Rectal smooth muscle tissue (tissue), 1 donor: ENCODE data around the gene IRF7.
"Not testable (repeated sequence)": the region's sequence is repeated elsewhere in the genome, so short reads cannot be mapped to it uniquely, and the experiment has no call there.

Source experiments
- H3K27ac ChIP-seq: one replicate; pipeline ENCODE4 v1.7.0; 2013; ENCODE audit warnings: low read depth, low read length, inconsistent platforms
- H3K27me3 ChIP-seq: one replicate; pipeline ENCODE4 v1.7.0; 2013; ENCODE audit warnings: low read length; ENCODE audit not compliant: control insufficient read depth, insufficient read depth
- H3K36me3 ChIP-seq: one replicate; pipeline ENCODE4 v1.7.0; 2013; ENCODE audit warnings: low read length; ENCODE audit not compliant: control insufficient read depth, insufficient read depth
- H3K4me1 ChIP-seq: one replicate; pipeline ENCODE4 v1.7.0; 2013; ENCODE audit warnings: low read length; ENCODE audit not compliant: control insufficient read depth, insufficient read depth
- H3K4me3 ChIP-seq: one replicate; pipeline ENCODE4 v1.7.0; 2013; ENCODE audit warnings: low read length
- H3K9ac ChIP-seq: one replicate; pipeline ENCODE4 v1.7.0; 2013; ENCODE audit warnings: low read length

IRF7 gene

DNA sequence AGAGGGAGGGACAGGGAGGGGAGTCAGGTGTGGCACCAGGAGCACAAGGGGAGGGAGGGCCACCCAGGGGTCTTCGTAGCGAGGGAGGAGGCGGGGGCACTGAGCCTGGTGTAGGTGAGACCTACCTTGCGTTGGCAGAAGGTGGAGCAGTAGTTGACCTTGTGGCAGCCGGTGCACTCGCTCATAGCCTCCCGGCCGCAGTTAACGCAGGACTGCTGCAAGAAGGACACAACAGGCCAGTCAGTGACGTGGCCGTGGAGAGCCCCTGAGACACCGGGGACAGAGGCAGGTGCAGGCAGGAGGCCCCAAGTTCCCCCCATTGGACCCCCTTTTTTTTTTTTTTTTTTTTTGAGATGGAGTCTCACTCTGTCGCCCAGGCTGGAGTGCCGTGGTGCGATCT lies 38.1 kb upstream of the IRF7 start:
- Histone ChIP-seq H3K36me3 (peaks cover 8% of the 10 kb centered on the region), H3K4me3 (no peak overlapping the region), H3K4me1 (no peaks in the 10 kb centered on the region), H3K9ac (no peak overlapping the region), H3K27me3 (no peaks in the 10 kb centered on the region), H3K27ac (no peak overlapping the region)

DNA sequence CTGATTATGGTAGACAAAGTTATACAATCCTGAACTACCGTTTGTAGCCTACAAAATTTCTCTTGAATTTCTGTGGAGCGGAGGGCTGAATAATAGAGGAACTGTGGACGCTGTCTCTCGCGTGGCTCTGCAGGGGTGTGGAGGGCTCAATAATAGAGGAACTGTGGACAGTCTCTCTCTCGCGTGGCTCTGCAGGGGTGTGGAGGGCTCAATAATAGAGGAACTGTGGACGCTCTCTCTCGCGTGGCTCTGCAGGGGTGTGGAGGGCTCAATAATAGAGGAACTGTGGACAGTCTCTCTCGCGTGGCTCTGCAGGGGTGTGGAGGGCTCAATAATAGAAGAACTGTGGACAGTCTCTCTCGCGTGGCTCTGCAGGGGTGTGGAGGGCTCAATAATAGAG lies 37.4 kb upstream of the IRF7 start:
- not testable (repeated sequence) for H3K27me3 ChIP-seq, H3K4me3 ChIP-seq, H3K4me1 ChIP-seq, H3K9ac ChIP-seq, H3K27ac ChIP-seq, H3K36me3 ChIP-seq

DNA sequence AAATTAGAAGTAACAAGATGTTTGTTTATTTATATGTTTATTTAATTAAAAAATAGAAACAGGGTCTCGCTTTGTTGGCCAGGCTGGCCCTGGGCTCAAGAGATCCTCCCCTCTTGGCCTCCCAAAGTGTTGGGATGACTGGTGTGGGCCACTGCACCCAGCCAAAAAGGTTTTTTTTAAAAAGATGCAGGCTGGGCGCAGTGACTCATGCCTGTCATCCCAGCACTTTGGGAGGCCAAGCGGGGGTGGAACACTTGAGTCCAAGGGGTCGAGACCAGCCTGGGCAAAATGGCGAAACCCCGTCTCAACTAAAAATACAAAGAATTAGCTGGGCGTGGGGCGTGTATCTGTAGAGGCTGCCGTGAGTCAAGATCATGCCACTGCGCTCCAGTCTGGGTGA lies 34.7 kb upstream of the IRF7 start:
- peaks cover 8% of the 10 kb centered on the region for H3K36me3 ChIP-seq
- H3K27ac ChIP-seq, result no peak overlapping the region
- H3K27me3 ChIP-seq, result no peaks in the 10 kb centered on the region
- no peak overlapping the region for H3K9ac ChIP-seq
- H3K4me3 ChIP-seq, result no peak overlapping the region
- H3K4me1 ChIP-seq, result no peaks in the 10 kb centered on the region

DNA sequence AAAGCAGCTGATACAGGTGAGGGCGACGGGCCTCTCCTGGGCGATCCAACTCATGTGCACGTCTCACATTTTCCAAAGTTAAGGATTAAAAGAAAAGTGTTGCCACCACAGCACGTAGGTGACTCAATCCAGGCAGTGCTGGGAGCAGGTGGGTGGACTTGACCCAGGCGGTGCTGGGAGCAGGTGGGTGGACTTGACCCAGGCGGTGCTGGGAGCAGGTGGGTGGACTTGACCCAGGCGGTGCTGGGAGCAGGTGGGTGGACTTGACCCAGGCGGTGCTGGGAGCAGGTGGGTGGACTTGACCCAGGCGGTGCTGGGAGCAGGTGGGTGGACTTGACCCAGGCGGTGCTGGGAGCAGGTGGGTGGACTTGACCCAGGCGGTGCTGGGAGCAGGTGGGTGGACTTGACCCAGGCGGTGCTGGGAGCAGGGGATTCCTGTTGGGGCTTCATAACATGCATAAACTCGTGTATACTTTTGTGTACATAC lies 32.0 kb upstream of the IRF7 start:
- not testable (repeated sequence) for H3K36me3 ChIP-seq, H3K27ac ChIP-seq

DNA sequence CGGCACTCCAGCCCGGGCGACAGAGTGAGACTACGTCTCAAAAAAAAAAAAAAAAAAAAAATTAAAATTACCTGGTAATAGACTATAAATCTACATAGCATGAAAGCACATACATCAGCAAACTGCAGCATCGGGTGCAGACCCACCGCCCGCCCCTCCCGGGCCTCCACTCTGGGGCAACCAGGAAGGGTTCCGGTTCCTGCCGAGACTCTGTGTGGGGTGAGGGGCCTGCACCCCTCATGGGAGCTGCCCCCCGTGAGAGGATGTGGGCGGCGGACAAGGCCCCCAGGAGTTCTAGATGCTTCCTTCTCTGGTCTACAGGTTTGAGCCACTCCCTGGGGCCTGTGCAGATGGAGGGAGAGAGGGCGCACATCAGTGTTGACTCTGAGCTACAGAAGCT lies 30.5 kb upstream of the IRF7 start:
- Histone ChIP-seq H3K36me3 (peaks cover 2% of the 10 kb centered on the region), H3K4me3 (no peak overlapping the region), H3K27ac (no peak overlapping the region), H3K27me3 (no peaks in the 10 kb centered on the region), H3K9ac (no peak overlapping the region), H3K4me1 (no peaks in the 10 kb centered on the region)

More for the DNA sequence above, 32.0 kb upstream of the IRF7 start:
- not testable (repeated sequence) for H3K9ac ChIP-seq, H3K4me3 ChIP-seq, H3K27me3 ChIP-seq, H3K4me1 ChIP-seq

DNA sequence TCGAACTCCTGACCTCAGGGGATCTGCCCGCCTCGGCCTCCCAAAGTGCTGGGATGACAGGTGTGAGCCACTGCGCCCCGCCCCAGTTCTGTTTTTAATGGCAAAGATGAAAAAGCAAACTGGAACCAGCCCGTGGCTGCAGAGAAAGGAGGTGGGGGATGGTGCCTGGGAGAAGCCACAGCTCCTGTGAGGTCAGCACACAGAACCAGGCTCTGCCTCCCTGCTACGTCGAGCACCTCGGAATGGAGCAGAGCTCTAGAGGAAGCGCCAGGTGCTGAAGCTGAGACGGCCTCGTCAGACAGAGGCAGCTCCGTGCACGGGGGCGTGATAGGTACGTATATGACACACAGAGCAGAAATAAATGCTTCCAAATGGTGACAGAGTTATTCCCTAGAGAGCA lies 29.8 kb upstream of the IRF7 start:
- H3K4me1 ChIP-seq, result no peaks in the 10 kb centered on the region
- peaks cover 2% of the 10 kb centered on the region for H3K27me3 ChIP-seq
- H3K4me3 ChIP-seq, result no peak overlapping the region
- H3K36me3 ChIP-seq, result peaks cover 2% of the 10 kb centered on the region
- H3K27ac ChIP-seq, result no peak overlapping the region
- H3K9ac ChIP-seq, result no peak overlapping the region

DNA sequence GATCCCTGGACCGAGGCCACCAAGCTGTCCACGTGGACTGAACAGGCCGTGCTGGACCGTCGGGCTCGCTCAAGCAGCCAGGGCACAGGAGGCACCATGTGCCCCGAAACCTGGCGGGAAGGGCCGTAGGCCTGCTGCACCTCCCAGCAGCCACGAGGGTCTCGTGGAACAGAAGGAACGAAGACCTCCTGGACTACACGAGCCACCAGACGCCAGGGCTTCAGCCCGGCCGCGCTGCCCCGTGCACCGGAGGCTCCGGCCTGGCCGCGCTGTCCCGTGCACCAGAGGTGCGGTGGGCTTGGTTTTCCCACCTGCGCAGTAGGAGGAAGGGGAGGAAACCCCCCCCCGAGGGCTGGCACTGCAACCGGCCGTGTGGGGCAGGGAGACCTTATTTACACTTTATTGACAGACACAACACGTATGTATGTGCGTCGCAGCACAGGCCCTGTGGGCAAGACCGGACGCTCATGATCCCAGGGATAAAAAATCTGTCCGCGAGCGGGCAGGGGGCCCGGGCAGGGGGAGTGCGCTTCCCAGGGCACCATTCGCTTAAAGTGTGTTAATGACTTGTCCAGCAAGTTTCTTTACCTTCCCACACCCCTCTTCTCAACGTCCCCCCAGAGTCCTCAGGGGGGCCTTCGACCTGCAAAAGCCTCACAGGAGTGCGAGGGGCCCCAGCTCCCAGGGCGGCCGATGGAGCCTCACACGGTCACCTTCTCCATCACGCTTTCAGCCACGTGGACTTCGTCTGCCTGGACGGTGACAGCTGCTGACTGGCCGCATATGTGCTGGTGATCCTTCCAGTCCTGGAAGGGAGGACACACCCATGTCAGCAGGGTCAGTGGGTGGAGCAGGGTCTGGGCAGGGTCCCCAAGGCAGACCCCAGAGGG lies 28.3 kb upstream of the IRF7 start:
- no peak overlapping the region for H3K4me3 ChIP-seq
- H3K4me1 ChIP-seq, result no peaks in the 10 kb centered on the region
- H3K36me3 ChIP-seq, result peaks cover 2% of the 10 kb centered on the region
- no peak overlapping the region for H3K9ac ChIP-seq
- H3K27ac ChIP-seq, result no peak overlapping the region
- peaks cover 6% of the 10 kb centered on the region for H3K27me3 ChIP-seq

DNA sequence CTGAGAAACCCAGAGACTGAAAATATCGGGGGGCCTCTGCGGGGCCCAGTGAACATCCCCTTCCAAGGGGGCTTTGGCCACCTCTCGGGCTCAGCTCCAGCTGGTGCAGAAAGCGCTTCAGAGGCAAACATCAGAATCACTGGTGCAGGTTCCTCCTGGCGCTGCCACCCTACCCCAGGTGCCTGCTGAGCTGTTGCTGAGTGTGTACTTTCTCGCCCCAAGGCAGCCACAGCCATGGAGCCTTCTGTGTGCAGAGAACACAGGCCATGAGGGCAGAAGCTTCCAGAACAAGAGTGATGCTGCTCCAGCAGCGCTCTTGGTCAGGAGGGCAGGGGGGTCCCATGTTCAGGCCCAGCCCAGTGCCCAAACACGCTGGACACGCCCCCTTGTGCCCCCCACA lies 27.6 kb upstream of the IRF7 start:
- Histone ChIP-seq H3K9ac (no peak overlapping the region), H3K36me3 (peaks cover 2% of the 10 kb centered on the region), H3K4me3 (no peak overlapping the region), H3K27ac (no peak overlapping the region), H3K27me3 (peaks cover 8% of the 10 kb centered on the region), H3K4me1 (no peaks in the 10 kb centered on the region)

DNA sequence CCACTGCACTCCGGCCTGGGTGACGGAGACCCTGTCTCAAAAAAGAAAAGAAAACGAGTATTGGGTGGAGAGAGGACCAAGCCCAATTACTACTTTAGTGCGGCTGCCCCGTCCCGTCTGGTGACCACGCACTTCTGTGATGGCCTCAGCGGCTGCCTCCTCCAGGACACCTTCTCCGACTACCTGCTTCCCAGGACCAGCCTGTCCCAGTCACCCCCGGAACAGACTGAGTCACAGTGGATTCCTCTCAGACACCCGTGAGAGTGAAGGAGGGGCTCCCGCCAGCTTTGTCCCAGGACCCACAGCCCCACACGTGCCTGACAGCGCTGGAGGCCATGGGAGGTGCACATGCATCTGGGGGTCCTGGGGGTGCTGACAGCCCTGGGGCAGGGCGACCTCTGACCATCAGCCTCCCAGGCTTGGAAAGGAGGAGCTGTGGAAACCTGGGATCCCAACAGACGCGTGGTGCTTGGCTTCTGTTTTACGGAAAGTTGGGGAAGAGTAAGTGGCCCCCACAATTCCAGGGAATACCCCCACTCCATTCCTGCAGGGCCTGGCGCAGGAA lies 26.1 kb upstream of the IRF7 start:
- peaks cover 2% of the 10 kb centered on the region for H3K4me1 ChIP-seq
- peaks cover 2% of the 10 kb centered on the region for H3K36me3 ChIP-seq
- H3K9ac ChIP-seq, result no peak overlapping the region

DNA sequence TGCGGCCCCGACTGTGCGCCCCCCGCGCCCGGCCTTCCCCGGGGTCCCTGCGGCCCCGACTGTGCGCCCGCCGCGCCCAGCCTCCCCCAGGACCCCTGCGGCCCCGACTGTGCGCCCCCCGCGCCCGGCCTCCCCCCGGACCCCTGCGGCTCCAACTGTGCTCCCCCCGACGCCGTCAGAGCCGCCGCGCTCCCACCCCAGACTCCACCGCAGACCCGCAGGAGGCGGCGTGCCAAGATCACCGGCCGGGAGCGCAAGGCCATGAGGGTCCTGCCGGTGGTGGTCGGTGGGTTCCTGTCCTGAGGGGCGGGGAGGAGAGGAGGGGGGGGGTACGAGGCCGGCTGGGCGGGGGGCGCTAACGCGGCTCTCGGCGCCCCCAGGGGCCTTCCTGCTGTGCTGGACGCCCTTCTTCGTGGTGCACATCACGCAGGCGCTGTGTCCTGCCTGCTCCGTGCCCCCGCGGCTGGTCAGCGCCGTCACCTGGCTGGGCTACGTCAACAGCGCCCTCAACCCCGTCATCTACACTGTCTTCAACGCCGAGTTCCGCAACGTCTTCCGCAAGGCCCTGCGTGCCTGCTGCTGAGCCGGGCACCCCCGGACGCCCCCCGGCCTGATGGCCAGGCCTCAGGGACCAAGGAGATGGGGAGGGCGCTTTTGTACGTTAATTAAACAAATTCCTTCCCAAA lies 24.4 kb upstream of the IRF7 start:
- Histone ChIP-seq H3K27ac (no peak overlapping the region), H3K36me3 (no peaks in the 10 kb centered on the region), H3K4me1 (peaks cover 2% of the 10 kb centered on the region), H3K9ac (no peak overlapping the region), H3K27me3 (peaks cover 21% of the 10 kb centered on the region), H3K4me3 (no peak overlapping the region)

More for the DNA sequence above, 26.1 kb upstream of the IRF7 start:
- Histone ChIP-seq H3K27ac (no peak overlapping the region), H3K4me3 (no peak overlapping the region), H3K27me3 (peaks cover 21% of the 10 kb centered on the region)

DNA sequence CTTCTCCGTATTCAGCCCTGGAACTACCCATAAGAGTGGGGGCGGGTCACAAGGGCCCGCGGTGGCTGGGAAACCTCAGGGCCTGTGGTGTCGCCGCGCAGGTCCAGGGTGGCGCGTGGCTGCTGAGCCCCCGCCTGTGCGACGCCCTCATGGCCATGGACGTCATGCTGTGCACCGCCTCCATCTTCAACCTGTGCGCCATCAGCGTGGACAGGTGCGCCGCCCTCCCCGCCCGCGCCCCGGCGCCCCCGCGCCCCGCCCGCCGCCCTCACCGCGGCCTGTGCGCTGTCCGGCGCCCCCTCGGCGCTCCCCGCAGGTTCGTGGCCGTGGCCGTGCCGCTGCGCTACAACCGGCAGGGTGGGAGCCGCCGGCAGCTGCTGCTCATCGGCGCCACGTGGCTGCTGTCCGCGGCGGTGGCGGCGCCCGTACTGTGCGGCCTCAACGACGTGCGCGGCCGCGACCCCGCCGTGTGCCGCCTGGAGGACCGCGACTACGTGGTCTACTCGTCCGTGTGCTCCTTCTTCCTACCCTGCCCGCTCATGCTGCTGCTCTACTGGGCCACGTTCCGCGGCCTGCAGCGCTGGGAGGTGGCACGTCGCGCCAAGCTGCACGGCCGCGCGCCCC lies 23.7 kb upstream of the IRF7 start:
- no peak overlapping the region for H3K9ac ChIP-seq
- H3K36me3 ChIP-seq, result no peaks in the 10 kb centered on the region
- H3K27me3 ChIP-seq, result peaks cover 21% of the 10 kb centered on the region
- H3K27ac ChIP-seq, result no peak overlapping the region
- no peak overlapping the region for H3K4me3 ChIP-seq
- peaks cover 2% of the 10 kb centered on the region for H3K4me1 ChIP-seq

DNA sequence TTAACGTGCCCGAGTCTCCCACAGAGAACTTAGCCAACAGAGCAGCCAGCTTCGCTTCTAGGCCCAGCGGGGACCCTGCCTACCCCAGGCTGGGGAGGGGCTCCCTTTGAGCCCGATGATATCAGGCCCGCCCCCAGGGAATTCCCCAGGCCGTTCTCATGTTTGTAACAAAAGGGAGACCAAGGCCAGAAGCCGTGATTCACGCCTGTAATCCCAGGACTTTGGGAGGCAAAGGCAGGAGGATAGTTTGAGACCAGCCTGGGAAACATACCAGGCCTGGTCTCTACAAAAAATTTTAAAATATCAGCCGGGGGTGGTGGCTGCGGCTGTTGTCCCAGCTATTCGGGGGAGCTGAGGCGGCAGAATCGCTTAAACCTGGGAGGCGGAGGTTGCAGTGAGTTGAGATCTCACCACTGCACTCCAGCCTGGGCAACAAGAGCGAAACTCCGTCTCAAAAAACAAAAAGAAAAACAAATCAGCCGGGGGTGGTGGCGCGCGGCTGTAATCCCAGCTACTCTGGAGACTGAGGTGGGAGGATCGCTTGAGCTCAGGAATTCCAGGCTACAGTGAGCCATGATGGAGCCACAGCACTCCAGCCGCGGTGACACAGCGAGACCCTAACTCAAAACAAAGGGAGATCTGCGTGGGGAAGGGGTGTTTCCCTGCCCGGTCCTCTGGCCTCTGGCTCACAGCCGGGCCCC lies 23.0 kb upstream of the IRF7 start:
- no peak overlapping the region for H3K27ac ChIP-seq
- H3K9ac ChIP-seq, result no peak overlapping the region
- H3K4me3 ChIP-seq, result no peak overlapping the region
- peaks cover 2% of the 10 kb centered on the region for H3K4me1 ChIP-seq
- H3K27me3 ChIP-seq, result peaks cover 21% of the 10 kb centered on the region
- no peaks in the 10 kb centered on the region for H3K36me3 ChIP-seq
